HG03025 (cell line): ENCODE measurements around the gene FCN1.

ENCODE experiments used
- ATAC-seq: cut with Tn5 transposase; IDR thresholded peaks from one replicate; pipeline ENCODE4 v1.9.1; 2021; ENCODE audit warnings: mild to moderate bottlenecking, moderate library complexity; ENCODE audit not compliant: unreplicated experiment, low FRiP score

Gene FCN1

DNA sequence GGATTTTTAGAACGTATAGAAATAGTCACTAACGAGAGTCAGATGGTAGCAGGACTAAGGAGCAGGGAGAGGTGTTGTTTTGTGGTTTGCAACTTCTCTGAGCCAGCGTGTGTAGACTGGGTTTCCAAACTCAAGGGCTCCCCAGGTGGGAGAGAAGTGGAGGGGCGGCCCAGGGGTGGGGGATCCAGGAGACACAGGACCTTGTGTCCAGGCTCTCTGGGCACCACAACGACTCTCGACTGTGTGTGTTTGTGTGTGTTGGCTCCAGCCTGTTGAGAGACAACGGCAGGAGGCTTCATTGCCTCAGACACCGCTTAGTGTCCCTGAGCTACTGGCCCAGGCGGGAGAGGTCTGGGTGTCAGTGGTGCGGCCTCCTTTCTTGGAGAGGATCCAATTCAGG lies 934 bp upstream of the FCN1 start:
- ATAC-seq: no peak

GRCh38 chr9:134916161-134916665 lies 1.5 kb downstream of the FCN1 start:
- no peak for ATAC-seq

- no peak for ATAC-seq
Observed at GRCh38 chr9:134915046-134915985, 2.4 kb downstream of the FCN1 start.

- ATAC-seq: no peak
Observed at GRCh38 chr9:134914501-134914834, 3.2 kb downstream of the FCN1 start.

GRCh38 chr9:134913713-134914500 lies 3.8 kb downstream of the FCN1 start:
- no peak for ATAC-seq

DNA sequence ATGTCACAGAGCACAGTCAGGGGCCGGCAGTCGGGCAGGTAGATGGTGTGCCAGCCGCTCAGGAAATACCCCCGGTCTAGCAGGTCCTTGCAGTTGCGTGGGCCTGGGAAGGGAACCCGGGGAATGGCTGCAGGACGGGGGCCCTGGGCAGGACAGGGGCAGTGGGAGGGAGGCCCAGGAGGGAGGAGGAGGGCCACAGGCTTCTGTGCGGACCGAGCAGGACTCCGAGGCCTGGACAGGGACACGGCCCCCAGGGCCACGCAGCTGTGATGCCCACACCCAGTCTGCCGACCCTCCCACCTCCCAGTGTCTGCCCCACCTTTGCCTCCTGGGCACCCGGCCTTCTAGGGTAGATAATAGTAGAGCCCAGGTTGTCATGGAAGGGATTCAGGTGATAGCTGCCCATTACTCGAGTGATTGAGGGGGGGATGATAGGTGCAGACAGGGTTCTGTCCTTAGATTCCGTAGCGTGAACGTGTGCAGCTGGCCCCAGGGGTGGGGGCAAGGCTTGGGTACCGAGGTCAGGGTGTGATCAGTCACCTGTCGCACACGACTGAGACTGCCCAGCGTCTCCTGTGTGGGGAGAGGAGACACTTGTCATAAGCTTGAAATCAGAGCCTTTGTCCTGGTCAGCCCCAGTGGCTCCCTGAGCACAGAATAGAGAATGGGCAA lies 4.5 kb downstream of the FCN1 start:
- ATAC-seq: no peak

- ATAC-seq: no peak
Observed at GRCh38 chr9:134912126-134912840, 5.4 kb downstream of the FCN1 start.

DNA sequence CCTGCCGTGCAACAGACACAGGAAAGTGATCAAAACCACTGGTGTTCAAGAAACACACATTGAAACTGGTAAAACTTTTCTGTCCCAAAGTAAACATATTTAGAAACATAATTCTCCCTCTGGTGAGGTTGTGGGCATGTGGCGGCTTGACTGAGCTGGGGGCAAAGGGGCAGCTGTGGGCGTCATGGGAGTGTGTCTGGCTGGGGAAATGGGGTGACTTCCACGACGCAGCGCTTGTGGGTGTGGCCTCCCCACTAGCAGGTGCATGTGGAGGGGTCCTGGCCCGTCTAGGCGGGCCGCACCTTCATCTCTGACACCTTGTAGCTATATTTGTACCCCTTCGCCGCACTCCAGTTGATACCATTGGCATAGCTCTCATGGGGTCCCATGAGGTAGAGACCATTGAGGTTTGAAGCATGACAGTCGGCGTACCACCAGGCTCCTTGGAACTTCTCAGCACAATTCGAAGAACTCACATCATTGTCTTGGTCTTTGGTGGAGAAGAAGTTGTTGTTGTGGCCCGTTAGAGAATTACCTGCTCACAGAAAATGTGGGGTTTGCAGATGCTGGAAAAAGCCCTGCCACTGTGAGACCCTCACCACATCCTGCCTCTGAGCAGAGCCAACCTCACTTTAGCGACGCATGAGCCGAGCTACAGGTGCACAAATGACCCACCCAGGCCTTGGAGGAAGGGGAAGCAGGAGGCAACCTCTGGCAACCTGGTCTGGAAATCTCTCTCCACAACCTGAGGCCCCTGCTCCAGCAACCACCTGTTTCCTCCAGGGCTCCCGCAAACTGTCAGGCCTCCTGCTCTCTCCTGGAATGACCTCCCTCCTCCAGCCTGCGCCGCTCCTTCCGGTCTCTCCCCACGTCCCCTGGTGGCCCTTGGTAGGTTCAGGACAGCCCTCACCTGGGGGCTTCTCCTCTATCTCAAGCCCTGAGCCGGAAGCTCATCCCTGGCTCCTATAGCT lies 7.9 kb downstream of the FCN1 start:
- no peak for ATAC-seq

DNA sequence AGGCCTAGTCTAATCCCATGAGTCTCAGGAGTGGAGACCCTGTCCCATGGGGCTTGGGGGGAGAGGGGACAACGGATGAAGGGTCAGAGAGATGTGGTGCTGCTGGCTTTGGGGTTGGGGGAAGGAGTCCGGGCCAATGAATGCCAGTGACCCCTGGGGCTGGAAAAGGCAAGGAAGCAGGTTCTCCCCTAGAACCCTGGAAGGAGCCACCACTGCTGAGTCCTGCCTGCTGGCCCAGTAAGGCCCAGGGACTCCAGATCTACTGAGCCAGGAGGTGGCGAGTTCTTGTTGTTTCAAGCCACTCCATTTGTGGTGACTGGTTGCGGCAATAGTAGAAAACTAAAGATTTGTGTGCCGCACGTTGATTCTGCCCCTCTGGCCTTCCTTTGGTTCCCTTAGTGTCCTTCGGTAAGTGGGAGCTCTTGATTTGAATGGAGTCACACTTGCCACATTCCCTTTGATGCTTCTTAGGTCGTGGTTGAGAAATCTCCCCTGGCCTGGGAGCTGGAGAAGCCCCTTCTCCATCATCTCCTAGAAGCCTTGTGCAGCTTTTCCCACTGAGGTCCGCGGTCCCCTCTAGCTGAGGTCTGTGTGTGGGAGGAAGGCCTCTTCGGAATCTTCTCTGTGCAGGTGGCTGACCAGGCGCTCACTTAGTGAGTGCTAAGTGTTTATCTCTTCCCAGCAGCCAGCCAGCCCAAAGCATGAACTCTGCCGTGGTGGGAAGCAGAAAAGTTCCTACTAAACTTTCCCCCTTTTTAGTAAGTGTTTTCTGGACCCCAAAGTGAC lies 9.0 kb downstream of the FCN1 start:
- no peak for ATAC-seq

GRCh38 chr9:134902936-134903335 lies 14.8 kb downstream of the FCN1 start:
- ATAC-seq: no peak

GRCh38 chr9:134899818-134900217 lies 17.9 kb downstream of the FCN1 start:
- no peak for ATAC-seq

GRCh38 chr9:134899168-134899567 lies 18.5 kb downstream of the FCN1 start:
- no peak for ATAC-seq

DNA sequence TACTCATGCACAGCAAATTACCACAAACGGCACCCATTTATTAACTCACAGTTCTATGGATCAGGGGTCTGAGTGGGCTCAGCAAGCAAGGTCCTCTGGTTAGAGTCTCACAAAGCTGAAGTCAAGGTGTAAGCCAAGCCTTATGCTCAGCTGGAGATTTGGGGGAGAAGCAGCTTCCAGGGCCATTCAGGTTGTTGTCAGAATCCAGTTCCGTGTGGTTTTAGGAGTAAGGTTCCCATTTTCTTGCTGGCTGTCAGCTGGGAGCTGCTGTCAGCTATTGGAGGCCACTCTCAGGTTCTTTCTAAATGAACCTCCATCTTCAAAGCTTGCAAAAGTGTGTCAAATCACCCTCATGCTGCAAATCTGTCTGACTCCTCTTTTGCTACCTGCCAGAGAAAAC lies 19.4 kb downstream of the FCN1 start:
- no peak for ATAC-seq

DNA sequence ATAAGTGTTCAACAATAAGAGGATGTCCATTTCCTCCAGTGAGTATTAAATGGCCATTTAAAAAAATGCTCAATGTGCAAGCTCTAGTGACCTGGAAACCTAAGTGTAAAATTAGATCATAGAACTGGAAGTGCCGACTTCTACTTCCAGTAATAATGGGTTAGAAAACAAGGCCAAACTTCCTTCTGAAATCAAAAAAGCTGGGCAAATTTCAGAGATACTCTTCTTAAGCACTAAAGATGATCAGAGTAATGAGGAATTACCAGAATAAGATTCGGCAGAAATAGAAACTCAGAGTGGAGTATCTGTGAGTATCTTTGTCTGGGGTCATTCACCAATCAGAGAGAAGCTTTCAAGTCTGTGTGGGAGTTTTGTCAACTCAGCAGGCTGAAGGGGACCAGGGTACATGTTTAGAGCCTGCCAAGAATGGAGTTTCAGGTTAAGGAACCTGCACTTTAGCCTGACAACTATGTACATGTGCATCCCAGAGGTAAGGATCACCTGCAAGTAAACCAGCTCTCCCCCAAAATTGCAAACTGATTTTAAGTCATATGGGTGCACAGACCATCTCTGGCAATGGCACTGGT lies 20.0 kb downstream of the FCN1 start:
- ATAC-seq: no peak

DNA sequence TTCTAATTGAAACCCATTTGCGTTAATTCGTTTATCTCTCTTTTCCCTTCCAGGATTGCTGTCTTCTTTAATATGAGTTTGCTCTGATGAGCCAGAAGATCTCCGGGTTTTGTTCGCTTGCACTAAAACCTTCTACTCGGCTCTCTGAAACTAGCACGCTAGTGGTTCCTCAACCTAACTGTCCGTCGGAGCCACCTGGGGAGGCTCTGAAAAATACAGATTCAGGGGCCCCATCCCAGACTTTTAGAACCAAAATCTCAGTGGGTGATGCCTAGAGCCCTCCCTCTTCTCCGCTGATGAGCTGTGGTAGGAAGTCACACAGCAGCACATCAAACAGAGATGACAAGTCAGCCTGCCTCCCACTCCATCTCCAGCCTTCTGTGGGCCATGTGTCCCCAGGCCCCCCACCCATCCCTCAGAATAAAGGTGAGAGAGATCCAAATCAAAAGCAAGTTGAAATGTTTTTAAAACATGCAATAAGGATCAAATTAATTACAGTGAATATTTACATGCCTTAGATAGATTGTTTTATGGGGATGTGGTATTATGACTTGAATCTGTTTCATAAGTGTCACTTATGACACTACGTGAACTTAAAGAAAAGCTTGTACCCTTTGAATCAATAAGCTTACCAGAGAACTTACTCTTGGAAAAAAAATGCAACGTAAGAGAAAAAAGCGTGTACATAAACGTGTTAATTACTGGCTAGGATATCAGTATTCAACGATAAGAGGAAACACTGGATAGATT lies 20.7 kb downstream of the FCN1 start:
- no peak for ATAC-seq

- ATAC-seq: no peak
Observed at GRCh38 chr9:134895908-134896833, 21.5 kb downstream of the FCN1 start.
